CD8-positive, alpha-beta memory T cell (primary cell): Measurements from ENCODE around the gene AXDND1. TPM values are rescaled to one million over a fixed set of nuclear protein-coding genes. Genes with fewer than 3 reads are reported as not detected.
"Not testable (repeated sequence)": the region's sequence is repeated elsewhere in the genome, so short reads cannot be mapped to it uniquely, and the experiment has no call there.

Experiments used
- CTCF ChIA-PET: fragments of 350-600 bp; sonication (Branson Sonifier 250); formaldehyde crosslinking; loops from one replicate; lab custom pipeline; 2021; ENCODE audit warnings: antibody characterized with exemption; lab: Charles Lee
- POLR2A ChIA-PET: fragments of 350-600 bp; sonication (Branson Sonifier 250); formaldehyde crosslinking; loops from one replicate; lab custom pipeline; 2021; ENCODE audit warnings: antibody characterized with exemption; lab: Charles Lee
- DNase-seq, 5 donors: peaks; one replicate each; pipeline versions ENCODE4 v3.0.0 to v3.0.0-alpha.2; 2020 to 2022; ENCODE audit warnings: mixed read lengths in 1 of 5
- H3K27ac ChIP-seq: one replicate; pipeline ENCODE4 v1.7.0; 2013; ENCODE audit warnings: low read depth, mild to moderate bottlenecking, low read length, moderate library complexity
- H3K27me3 ChIP-seq: 2 replicates; pipeline ENCODE4 v1.7.0; 2013; ENCODE audit warnings: low read length, mild to moderate bottlenecking; ENCODE audit not compliant: insufficient read depth, poor library complexity, severe bottlenecking
- H3K36me3 ChIP-seq: 2 replicates; pipeline ENCODE4 v1.7.0; 2013; ENCODE audit warnings: mild to moderate bottlenecking, low read length, moderate library complexity; ENCODE audit not compliant: insufficient read depth
- H3K4me1 ChIP-seq: 2 replicates; pipeline ENCODE4 v1.7.0; 2013; ENCODE audit warnings: mild to moderate bottlenecking, low read length, moderate library complexity; ENCODE audit not compliant: insufficient read depth
- H3K4me3 ChIP-seq: 2 replicates; pipeline ENCODE4 v1.7.0; 2013; ENCODE audit warnings: mild to moderate bottlenecking, low read length
- H3K9me3 ChIP-seq: 2 replicates; pipeline ENCODE4 v1.7.0; 2013; ENCODE audit warnings: mild to moderate bottlenecking, low read length
- H3K27ac Mint-ChIP-seq, 8 donors: one replicate each; pipeline ENCODE4 v1.8.0; 2020 to 2021; ENCODE audit warnings: mixed read lengths in 8 of 8, mild to moderate bottlenecking in 6 of 8, inconsistent platforms in 3 of 8, moderate library complexity in 3 of 8
- H3K27me3 Mint-ChIP-seq, 2 donors: one replicate each; pipeline ENCODE4 v1.8.0; 2020 to 2021; ENCODE audit warnings: mixed read lengths in 2 of 2, mild to moderate bottlenecking in 1 of 2, moderate library complexity in 1 of 2
- H3K36me3 Mint-ChIP-seq, 3 donors: one replicate each; pipeline ENCODE4 v1.8.0; 2020 to 2021; ENCODE audit warnings: mixed read lengths in 3 of 3, inconsistent platforms in 1 of 3, mild to moderate bottlenecking in 1 of 3
- H3K4me1 Mint-ChIP-seq, 3 donors: one replicate each; pipeline ENCODE4 v1.8.0; 2020 to 2021; ENCODE audit warnings: mixed read lengths in 3 of 3, inconsistent platforms in 1 of 3, mild to moderate bottlenecking in 1 of 3
- H3K4me3 Mint-ChIP-seq, 7 donors: one replicate each; pipeline ENCODE4 v1.8.0; 2020 to 2021; ENCODE audit warnings: mixed read lengths in 7 of 7, mild to moderate bottlenecking in 6 of 7, moderate library complexity in 4 of 7, inconsistent platforms in 2 of 7
- H3K9me3 Mint-ChIP-seq, 5 donors: one replicate each; pipeline ENCODE4 v1.8.0; 2020 to 2022; ENCODE audit warnings: mixed read lengths in 5 of 5, mild to moderate bottlenecking in 3 of 5, moderate library complexity in 2 of 5, inconsistent platforms in 1 of 5
- polyA plus RNA-seq: library from polyadenylated mRNA; unstranded; fragments of 300-500 nt; fragmentation: Illumina TruSeq; gene quantifications from one replicate; pipeline ENCODE4 v1.2.3, GENCODE V29; 2021
- total RNA-seq, 2 experiments: library from RNA; stranded (reverse); gene quantifications; one replicate each; pipeline ENCODE4 v1.2.3, GENCODE V29; 2021

The AXDND1 gene
- total and polyA plus RNA-seq, 3 experiments from 2014 or later = 0.58 TPM; not detected in 2

DNA sequence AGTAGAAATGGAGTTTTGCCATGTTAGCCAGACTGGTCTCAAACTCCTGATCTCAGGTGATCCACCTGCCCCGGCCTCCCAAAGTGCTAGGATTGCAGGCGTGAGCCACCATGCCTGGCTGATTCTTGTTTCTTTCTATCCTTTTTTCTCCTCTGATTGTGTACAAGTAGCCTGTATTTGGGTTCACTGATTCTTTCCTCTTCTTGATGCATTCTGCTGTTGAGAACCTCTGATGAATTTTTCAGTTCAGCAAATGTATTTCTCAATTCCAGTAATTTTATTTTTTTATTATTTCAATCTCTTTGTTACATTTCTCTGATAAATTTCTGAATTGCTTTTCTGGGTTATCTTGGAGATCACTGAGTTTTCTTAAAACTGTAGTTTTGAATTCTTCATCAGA, 58.8 kb downstream of the AXDND1 start:
- Mint-ChIP-seq H3K27me3 (peaks cover 0 to 10% of the 10 kb centered on the region in 2 donors), H3K9me3 (peaks cover 16 to 28% (median 19%) of the 10 kb centered on the region in 5 donors), H3K36me3 (peaks cover 0 to 13% (median 0%) of the 10 kb centered on the region in 3 donors), H3K4me3 (no peak overlapping the region), H3K4me1 (no peaks in the 10 kb centered on the region), H3K27ac (no peak overlapping the region)
- Histone ChIP-seq H3K4me3 (no peak overlapping the region), H3K9me3 (peaks cover 3% of the 10 kb centered on the region), H3K27me3 (no peaks in the 10 kb centered on the region), H3K27ac (no peak overlapping the region), H3K4me1 (no peaks in the 10 kb centered on the region), H3K36me3 (no peaks in the 10 kb centered on the region)
- DNase-seq = no peak
- CTCF ChIA-PET = no interaction called here
- POLR2A ChIA-PET = no interaction called here

- Mint-ChIP-seq H3K4me1 (no peaks in the 10 kb centered on the region), H3K27me3 (peaks cover 0 to 10% of the 10 kb centered on the region in 2 donors), H3K4me3 (no peak overlapping the region), H3K27ac (no peak overlapping the region), H3K36me3 (peaks cover 0 to 13% (median 0%) of the 10 kb centered on the region in 3 donors), H3K9me3 (peaks cover 16 to 28% (median 19%) of the 10 kb centered on the region in 5 donors)
- POLR2A ChIA-PET = no interaction called here
- no peak overlapping the region for H3K4me3 ChIP-seq
- no peaks in the 10 kb centered on the region for H3K27me3 ChIP-seq
- H3K9me3 ChIP-seq = peaks cover 3% of the 10 kb centered on the region
- CTCF ChIA-PET = no interaction called here
- no peaks in the 10 kb centered on the region for H3K4me1 ChIP-seq
- H3K27ac ChIP-seq = no peak overlapping the region
- H3K36me3 ChIP-seq = no peaks in the 10 kb centered on the region
- DNase-seq = no peak
Observed at GRCh38 chr1:179425186-179425585, 59.4 kb downstream of the AXDND1 start.

DNA sequence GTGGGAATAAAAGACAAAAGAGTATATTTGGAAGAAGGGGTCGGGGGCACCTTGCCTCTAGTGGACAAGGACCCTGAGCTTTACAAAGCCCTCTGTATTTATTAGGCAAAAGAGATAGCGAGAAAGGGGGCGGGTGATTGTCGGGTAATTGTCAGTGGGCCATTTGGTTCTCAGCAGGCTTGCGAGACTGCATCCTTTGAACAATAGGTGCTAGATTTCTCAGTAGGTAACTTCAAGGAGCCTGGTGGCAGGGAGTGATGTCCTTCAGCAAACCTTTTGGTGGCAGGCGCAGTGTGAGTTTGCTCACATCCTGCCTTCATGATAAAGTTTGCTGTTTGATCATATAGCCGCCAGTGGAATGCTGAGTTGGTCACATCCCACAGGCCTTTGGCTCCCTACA, 71.4 kb downstream of the AXDND1 start:
- POLR2A ChIA-PET = no interaction called here
- Mint-ChIP-seq H3K36me3 (no peaks in the 10 kb centered on the region), H3K27ac (no peak overlapping the region), H3K4me3 (no peak overlapping the region), H3K4me1 (no peaks in the 10 kb centered on the region), H3K27me3 (peaks cover 2 to 26% of the 10 kb centered on the region in 2 donors), H3K9me3 (peaks cover 0 to 3% (median 0%) of the 10 kb centered on the region in 5 donors)
- Histone ChIP-seq H3K36me3 (no peaks in the 10 kb centered on the region), H3K27me3 (no peaks in the 10 kb centered on the region), H3K4me3 (no peak overlapping the region), H3K4me1 (no peaks in the 10 kb centered on the region), H3K27ac (no peak overlapping the region), H3K9me3 (no peaks in the 10 kb centered on the region)
- DNase-seq = no peak
- CTCF ChIA-PET = interaction anchor here (1.5 kb wide), 1 partner anchor 13 kb away, joined by 3 read pairs; no protein-coding TSS in a partner anchor

- not testable (repeated sequence) for H3K9me3 Mint-ChIP-seq, H3K27ac Mint-ChIP-seq, DNase-seq
Observed at GRCh38 chr1:179439646-179440045, 73.9 kb downstream of the AXDND1 start.

GRCh38 chr1:179440301-179440700, 74.5 kb downstream of the AXDND1 start:
- H3K27me3 Mint-ChIP-seq, H3K4me3 ChIP-seq, H3K4me1 ChIP-seq, H3K27me3 ChIP-seq, H3K27ac ChIP-seq, H3K27ac Mint-ChIP-seq, CTCF ChIA-PET, H3K36me3 ChIP-seq, H3K9me3 Mint-ChIP-seq, H3K9me3 ChIP-seq, POLR2A ChIA-PET, DNase-seq, H3K4me3 Mint-ChIP-seq, H3K36me3 Mint-ChIP-seq, H3K4me1 Mint-ChIP-seq: not testable (repeated sequence)

More at GRCh38 chr1:179439646-179440045, 73.9 kb downstream of the AXDND1 start:
- H3K4me1 Mint-ChIP-seq, H3K27me3 Mint-ChIP-seq, H3K36me3 Mint-ChIP-seq, H3K27ac ChIP-seq, POLR2A ChIA-PET, CTCF ChIA-PET, H3K27me3 ChIP-seq, H3K4me1 ChIP-seq, H3K4me3 Mint-ChIP-seq, H3K9me3 ChIP-seq, H3K4me3 ChIP-seq, H3K36me3 ChIP-seq: not testable (repeated sequence)

DNA sequence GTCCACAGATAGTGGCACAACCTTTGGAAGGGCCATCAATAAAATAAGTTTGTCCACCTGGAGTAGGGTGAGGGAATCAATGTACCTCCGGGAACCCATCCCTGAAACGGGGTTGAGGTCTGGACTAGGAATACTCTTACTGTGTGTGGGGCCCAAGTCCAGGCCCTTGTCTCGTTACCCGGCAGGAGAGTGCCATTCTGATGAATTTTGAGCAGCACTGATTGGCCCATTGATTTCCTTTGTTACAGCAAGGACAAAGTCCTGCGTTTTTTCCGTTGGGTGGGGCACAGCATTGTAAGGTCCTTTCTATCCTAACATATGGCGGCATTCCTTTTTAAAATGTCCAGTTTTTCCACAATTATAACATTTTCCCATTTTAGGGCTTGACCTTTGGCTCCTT, 75.2 kb downstream of the AXDND1 start:
- no peak for DNase-seq
- Mint-ChIP-seq H3K27ac (no peak overlapping the region), H3K9me3 (peaks cover 0 to 3% (median 0%) of the 10 kb centered on the region in 5 donors), H3K27me3 (no peaks in the 10 kb centered on the region), H3K36me3 (no peaks in the 10 kb centered on the region), H3K4me3 (no peak overlapping the region), H3K4me1 (no peaks in the 10 kb centered on the region)
- CTCF ChIA-PET = no interaction called here
- POLR2A ChIA-PET = no interaction called here
- Histone ChIP-seq H3K27ac (no peak overlapping the region), H3K4me1 (no peaks in the 10 kb centered on the region), H3K4me3 (no peak overlapping the region), H3K36me3 (no peaks in the 10 kb centered on the region), H3K9me3 (no peaks in the 10 kb centered on the region), H3K27me3 (no peaks in the 10 kb centered on the region)

DNA sequence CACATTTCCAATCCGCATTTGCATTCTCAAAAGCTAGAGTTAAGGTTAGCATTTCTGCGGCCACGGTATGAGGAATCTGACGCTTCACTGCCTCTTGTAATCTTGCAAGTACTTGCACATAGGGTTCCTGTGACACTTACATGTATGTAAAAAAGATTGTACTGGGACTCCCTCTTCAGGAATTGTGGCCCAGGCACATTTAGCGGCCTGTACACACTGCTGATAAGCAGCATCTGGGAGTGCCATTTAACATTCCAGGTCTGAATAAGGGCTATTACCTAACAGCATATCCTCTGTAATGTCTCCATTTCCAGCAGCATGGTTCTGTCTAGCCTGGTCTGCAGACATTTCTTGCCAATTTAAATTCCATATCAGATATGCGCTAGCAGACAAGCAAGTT, 75.7 kb downstream of the AXDND1 start:
- Histone ChIP-seq H3K4me3 (no peak overlapping the region), H3K27me3 (no peaks in the 10 kb centered on the region), H3K9me3 (no peaks in the 10 kb centered on the region), H3K36me3 (no peaks in the 10 kb centered on the region), H3K27ac (no peak overlapping the region), H3K4me1 (no peaks in the 10 kb centered on the region)
- no peak overlapping the region for H3K4me3 Mint-ChIP-seq
- H3K27ac Mint-ChIP-seq = no peak overlapping the region
- no peak for DNase-seq
- ChIA-PET POLR2A (no interaction called here), CTCF (no interaction called here)
- H3K9me3 Mint-ChIP-seq = peaks cover 0 to 3% (median 0%) of the 10 kb centered on the region in 5 donors
- H3K36me3 Mint-ChIP-seq = no peaks in the 10 kb centered on the region
- no peaks in the 10 kb centered on the region for H3K4me1 Mint-ChIP-seq
- no peaks in the 10 kb centered on the region for H3K27me3 Mint-ChIP-seq

DNA sequence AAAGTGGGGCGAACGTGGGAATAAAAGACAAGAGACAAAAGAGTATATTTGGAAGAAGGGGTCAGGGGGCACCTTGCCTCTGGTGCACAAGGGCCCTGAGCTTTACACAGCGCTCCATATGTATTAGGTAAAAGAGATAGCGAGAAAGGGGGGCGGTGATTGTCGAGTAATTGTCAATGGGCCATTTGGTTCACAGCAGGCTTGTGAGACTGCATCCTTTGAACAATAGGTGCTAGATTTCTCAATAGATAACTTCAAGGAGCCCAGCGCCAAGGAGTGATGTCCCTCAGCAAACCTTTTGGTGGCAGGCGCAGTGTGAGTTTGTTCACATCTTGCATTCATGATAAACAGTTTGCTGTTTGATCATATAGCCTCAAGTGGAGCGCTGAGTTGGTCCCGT, 77.1 kb downstream of the AXDND1 start:
- H3K27me3 Mint-ChIP-seq, H3K4me1 ChIP-seq, H3K27ac ChIP-seq, H3K36me3 Mint-ChIP-seq, H3K9me3 ChIP-seq, H3K4me3 ChIP-seq, CTCF ChIA-PET, H3K27ac Mint-ChIP-seq, H3K4me1 Mint-ChIP-seq, H3K9me3 Mint-ChIP-seq, H3K36me3 ChIP-seq, H3K27me3 ChIP-seq, POLR2A ChIA-PET, DNase-seq, H3K4me3 Mint-ChIP-seq: not testable (repeated sequence)

- no peaks in the 10 kb centered on the region for H3K4me1 Mint-ChIP-seq
- no peak overlapping the region for H3K4me3 Mint-ChIP-seq
Observed at GRCh38 chr1:179445593-179445992, 79.8 kb downstream of the AXDND1 start.

More at GRCh38 chr1:179445593-179445992, 79.8 kb downstream of the AXDND1 start:
- DNase-seq = no peak
- Histone ChIP-seq H3K27me3 (no peaks in the 10 kb centered on the region), H3K4me3 (no peak overlapping the region), H3K27ac (no peak overlapping the region), H3K4me1 (no peaks in the 10 kb centered on the region), H3K9me3 (no peaks in the 10 kb centered on the region), H3K36me3 (no peaks in the 10 kb centered on the region)
- Mint-ChIP-seq H3K9me3 (peaks cover 0 to 2% (median 0%) of the 10 kb centered on the region in 5 donors), H3K27ac (no peak overlapping the region), H3K27me3 (peaks cover 0 to 6% of the 10 kb centered on the region in 2 donors), H3K36me3 (no peaks in the 10 kb centered on the region)
- ChIA-PET POLR2A (no interaction called here), CTCF (no interaction called here)
